ENCODE measurements around the gene SPEF2. TPM values are rescaled to one million over a fixed set of nuclear protein-coding genes. Genes with fewer than 3 reads are reported as not detected.

The SPEF2 gene
- total and polyA plus RNA-seq, 2 experiments from 2014 or later, result 0.17 to 0.21 TPM

DNA sequence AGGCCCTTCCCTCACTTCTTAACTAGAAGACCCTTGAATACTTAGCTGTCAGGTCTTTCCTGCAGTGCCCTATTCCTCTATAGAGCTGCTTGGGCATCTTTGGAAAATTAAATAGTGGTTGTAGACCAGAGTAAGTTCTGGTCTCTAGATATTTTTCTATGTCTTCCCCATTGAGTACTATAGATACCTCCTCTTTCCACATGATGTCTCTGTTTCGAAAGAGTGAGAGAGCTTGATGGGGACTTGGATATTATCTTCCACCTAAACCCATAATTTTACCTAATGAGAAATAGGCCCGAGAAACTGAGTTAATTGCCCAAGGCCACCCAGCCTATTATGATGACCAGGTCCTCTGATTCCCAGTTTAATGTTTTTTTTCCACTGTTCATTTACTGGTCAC lies 40.2 kb downstream of the SPEF2 start (continued):
- TF ChIP-seq, protein P1, sequence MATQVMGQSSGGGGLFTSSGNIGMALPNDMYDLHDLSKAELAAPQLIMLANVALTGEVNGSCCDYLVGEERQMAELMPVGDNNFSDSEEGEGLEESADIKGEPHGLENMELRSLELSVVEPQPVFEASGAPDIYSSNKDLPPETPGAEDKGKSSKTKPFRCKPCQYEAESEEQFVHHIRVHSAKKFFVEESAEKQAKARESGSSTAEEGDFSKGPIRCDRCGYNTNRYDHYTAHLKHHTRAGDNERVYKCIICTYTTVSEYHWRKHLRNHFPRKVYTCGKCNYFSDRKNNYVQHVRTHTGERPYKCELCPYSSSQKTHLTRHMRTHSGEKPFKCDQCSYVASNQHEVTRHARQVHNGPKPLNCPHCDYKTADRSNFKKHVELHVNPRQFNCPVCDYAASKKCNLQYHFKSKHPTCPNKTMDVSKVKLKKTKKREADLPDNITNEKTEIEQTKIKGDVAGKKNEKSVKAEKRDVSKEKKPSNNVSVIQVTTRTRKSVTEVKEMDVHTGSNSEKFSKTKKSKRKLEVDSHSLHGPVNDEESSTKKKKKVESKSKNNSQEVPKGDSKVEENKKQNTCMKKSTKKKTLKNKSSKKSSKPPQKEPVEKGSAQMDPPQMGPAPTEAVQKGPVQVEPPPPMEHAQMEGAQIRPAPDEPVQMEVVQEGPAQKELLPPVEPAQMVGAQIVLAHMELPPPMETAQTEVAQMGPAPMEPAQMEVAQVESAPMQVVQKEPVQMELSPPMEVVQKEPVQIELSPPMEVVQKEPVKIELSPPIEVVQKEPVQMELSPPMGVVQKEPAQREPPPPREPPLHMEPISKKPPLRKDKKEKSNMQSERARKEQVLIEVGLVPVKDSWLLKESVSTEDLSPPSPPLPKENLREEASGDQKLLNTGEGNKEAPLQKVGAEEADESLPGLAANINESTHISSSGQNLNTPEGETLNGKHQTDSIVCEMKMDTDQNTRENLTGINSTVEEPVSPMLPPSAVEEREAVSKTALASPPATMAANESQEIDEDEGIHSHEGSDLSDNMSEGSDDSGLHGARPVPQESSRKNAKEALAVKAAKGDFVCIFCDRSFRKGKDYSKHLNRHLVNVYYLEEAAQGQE (IDR thresholded peaks at IDR 0.05; ENCODE audit: unreplicated experiment), result no peak
- TF ChIP-seq, protein P2, sequence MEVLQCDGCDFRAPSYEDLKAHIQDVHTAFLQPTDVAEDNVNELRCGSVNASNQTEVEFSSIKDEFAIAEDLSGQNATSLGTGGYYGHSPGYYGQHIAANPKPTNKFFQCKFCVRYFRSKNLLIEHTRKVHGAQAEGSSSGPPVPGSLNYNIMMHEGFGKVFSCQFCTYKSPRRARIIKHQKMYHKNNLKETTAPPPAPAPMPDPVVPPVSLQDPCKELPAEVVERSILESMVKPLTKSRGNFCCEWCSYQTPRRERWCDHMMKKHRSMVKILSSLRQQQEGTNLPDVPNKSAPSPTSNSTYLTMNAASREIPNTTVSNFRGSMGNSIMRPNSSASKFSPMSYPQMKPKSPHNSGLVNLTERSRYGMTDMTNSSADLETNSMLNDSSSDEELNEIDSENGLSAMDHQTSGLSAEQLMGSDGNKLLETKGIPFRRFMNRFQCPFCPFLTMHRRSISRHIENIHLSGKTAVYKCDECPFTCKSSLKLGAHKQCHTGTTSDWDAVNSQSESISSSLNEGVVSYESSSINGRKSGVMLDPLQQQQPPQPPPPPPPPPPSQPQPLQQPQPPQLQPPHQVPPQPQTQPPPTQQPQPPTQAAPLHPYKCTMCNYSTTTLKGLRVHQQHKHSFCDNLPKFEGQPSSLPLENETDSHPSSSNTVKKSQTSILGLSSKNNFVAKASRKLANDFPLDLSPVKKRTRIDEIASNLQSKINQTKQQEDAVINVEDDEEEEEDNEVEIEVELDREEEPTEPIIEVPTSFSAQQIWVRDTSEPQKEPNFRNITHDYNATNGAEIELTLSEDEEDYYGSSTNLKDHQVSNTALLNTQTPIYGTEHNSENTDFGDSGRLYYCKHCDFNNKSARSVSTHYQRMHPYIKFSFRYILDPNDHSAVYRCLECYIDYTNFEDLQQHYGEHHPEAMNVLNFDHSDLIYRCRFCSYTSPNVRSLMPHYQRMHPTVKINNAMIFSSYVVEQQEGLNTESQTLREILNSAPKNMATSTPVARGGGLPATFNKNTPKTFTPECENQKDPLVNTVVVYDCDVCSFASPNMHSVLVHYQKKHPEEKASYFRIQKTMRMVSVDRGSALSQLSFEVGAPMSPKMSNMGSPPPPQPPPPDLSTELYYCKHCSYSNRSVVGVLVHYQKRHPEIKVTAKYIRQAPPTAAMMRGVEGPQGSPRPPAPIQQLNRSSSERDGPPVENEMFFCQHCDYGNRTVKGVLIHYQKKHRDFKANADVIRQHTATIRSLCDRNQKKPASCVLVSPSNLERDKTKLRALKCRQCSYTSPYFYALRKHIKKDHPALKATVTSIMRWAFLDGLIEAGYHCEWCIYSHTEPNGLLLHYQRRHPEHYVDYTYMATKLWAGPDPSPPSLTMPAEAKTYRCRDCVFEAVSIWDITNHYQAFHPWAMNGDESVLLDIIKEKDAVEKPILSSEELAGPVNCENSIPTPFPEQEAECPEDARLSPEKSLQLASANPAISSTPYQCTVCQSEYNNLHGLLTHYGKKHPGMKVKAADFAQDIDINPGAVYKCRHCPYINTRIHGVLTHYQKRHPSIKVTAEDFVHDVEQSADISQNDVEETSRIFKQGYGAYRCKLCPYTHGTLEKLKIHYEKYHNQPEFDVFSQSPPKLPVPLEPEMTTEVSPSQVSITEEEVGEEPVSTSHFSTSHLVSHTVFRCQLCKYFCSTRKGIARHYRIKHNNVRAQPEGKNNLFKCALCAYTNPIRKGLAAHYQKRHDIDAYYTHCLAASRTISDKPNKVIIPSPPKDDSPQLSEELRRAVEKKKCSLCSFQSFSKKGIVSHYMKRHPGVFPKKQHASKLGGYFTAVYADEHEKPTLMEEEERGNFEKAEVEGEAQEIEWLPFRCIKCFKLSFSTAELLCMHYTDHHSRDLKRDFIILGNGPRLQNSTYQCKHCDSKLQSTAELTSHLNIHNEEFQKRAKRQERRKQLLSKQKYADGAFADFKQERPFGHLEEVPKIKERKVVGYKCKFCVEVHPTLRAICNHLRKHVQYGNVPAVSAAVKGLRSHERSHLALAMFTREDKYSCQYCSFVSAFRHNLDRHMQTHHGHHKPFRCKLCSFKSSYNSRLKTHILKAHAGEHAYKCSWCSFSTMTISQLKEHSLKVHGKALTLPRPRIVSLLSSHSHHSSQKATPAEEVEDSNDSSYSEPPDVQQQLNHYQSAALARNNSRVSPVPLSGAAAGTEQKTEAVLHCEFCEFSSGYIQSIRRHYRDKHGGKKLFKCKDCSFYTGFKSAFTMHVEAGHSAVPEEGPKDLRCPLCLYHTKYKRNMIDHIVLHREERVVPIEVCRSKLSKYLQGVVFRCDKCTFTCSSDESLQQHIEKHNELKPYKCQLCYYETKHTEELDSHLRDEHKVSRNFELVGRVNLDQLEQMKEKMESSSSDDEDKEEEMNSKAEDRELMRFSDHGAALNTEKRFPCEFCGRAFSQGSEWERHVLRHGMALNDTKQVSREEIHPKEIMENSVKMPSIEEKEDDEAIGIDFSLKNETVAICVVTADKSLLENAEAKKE (CRISPR knock-in tag; IDR thresholded peaks at IDR 0.05), result no peak

DNA sequence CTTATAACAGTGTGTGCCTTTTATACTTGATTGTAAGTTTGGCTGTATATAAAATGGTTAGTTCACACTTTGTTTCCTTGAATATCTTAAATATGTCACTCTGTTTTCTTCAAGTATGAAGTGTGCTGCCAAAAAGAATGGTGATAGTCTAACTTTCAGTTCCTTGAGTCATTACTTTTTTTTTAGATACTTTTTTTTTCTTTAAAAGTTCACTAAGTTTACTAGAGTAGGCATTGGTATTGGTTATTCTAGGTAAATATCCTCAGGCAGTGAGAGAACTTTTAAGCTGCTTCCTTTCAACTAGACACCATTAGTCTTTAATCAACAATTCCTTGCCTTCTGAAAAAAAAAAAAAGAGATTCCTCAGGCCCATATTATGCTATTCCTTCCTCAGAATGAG lies 41.9 kb downstream of the SPEF2 start:
- no peak for DNase-seq (ENCODE audit: low spot score)
- Mint-ChIP-seq H3K9me3 (no peaks in the 10 kb centered on the region), H3K27me3 (ENCODE audit: insufficient read depth, low read depth, poor library complexity) (peaks cover 2% of the 10 kb centered on the region), H3K36me3 (ENCODE audit: low read depth) (no peaks in the 10 kb centered on the region), H3K4me1 (peaks cover 14% of the 10 kb centered on the region), H3K4me3 (no peak overlapping the region), H3K27ac (no peak overlapping the region)
- Histone ChIP-seq H3K36me3 (ENCODE audit: insufficient read depth) (no peaks in the 10 kb centered on the region), H3K79me2 (replicated peaks; ENCODE audit: insufficient read depth) (no peaks in the 10 kb centered on the region), H3K27ac (ENCODE audit: low read depth) (no peak overlapping the region), H3F3A (replicated peaks; ENCODE audit: low read depth) (no peaks in the 10 kb centered on the region), H3K4me1 (ENCODE audit: insufficient read depth) (peaks cover 11% of the 10 kb centered on the region), H4K20me1 (replicated peaks; ENCODE audit: insufficient read depth) (no peaks in the 10 kb centered on the region), H3K4me2 (no peak overlapping the region), H3K9me2 (ENCODE audit: insufficient read depth) (peaks cover 8% of the 10 kb centered on the region; the same call in 1 of the 2 replicates), H2AFZ (no peak overlapping the region), H3K4me3 (no peak overlapping the region), H3K27me3 (ENCODE audit: insufficient read depth) (no peaks in the 10 kb centered on the region)
- no peak for ATAC-seq
- TF ChIP-seq, protein P3, sequence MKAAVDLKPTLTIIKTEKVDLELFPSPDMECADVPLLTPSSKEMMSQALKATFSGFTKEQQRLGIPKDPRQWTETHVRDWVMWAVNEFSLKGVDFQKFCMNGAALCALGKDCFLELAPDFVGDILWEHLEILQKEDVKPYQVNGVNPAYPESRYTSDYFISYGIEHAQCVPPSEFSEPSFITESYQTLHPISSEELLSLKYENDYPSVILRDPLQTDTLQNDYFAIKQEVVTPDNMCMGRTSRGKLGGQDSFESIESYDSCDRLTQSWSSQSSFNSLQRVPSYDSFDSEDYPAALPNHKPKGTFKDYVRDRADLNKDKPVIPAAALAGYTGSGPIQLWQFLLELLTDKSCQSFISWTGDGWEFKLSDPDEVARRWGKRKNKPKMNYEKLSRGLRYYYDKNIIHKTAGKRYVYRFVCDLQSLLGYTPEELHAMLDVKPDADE (IDR thresholded peaks at IDR 0.05), result no peak
- no peak for TF ChIP-seq NANOG (IDR thresholded peaks at IDR 0.05; ENCODE audit: borderline replicate concordance)
- TF ChIP-seq, protein P2 (CRISPR knock-in tag; IDR thresholded peaks at IDR 0.05), result no peak
